HG03139 (cell line): ENCODE results near the gene THYN1.
A peak's percentile ranks its signal among the peaks of the same experiment; 100 is the strongest.

ENCODE experiments used
- ATAC-seq: cut with Tn5 transposase; IDR thresholded peaks from one replicate; pipeline ENCODE4 v1.9.1; 2021; ENCODE audit not compliant: unreplicated experiment

Gene THYN1

GRCh38 chr11:134224710-134225664 is 28.2 kb downstream of the THYN1 start:
- ATAC-seq = peak; percentile 18

- ATAC-seq = peak; percentile 76
These were observed 29.1 kb downstream of the THYN1 start, which contains the start of the genes NCAPD3 and VPS26B for GRCh38 chr11:134223836-134224709. Gene NCAPD3 (minus strand): TSS chr11:134223967. CDS start chr11:134223926, 41 bp downstream. Gene VPS26B (plus strand): TSS chr11:134224671. CDS start chr11:134225123, 452 bp downstream.

- ATAC-seq = no peak
These were observed 30.0 kb downstream of the THYN1 start for GRCh38 chr11:134223121-134223520.

GRCh38 chr11:134216816-134217215 is 36.3 kb downstream of the THYN1 start:
- ATAC-seq = no peak

GRCh38 chr11:134215836-134216235 is 37.3 kb downstream of the THYN1 start:
- ATAC-seq = no peak

GRCh38 chr11:134207538-134208239 is 45.5 kb downstream of the THYN1 start:
- no peak for ATAC-seq

GRCh38 chr11:134206185-134206584 is 47.0 kb downstream of the THYN1 start:
- ATAC-seq = no peak

GRCh38 chr11:134205729-134206128 is 47.4 kb downstream of the THYN1 start:
- no peak for ATAC-seq

GRCh38 chr11:134202661-134203060 is 50.5 kb downstream of the THYN1 start:
- ATAC-seq = no peak

- no peak for ATAC-seq
These were observed 52.5 kb downstream of the THYN1 start for GRCh38 chr11:134200688-134201087.

- no peak for ATAC-seq
These were observed 53.6 kb downstream of the THYN1 start for GRCh38 chr11:134199531-134199930.
